ENCODE data around the gene UBQLN2.
"Not testable (repeated sequence)": the region's sequence is repeated elsewhere in the genome, so short reads cannot be mapped to it uniquely, and the experiment has no call there.

The UBQLN2 gene

GRCh38 chrX:56563231-56564161 is at the start of gene UBQLN2:
UBQLN2 (plus strand) TSS chrX:56563627; CDS start chrX:56563874, 247 bp downstream.
- DNase-seq, result peak; percentile 90

DNA sequence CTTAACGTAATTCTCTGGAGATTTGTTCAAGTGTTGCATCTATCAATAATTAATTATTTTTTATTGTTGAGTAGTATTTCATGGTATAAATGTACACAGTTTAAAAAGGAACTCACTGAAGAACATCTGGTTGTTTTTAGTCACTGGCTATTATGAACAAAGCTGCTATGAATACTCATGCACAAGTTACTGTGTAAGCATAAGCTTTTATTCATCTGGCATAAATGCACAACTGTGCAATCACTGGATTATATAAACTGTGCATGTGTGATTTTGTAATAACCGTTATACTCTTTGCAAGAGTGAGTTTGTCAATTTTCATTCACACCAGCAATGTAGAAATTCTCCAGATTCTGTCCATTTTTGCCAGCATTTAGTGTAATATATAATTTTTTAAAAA is 43.8 kb upstream of the UBQLN2 start:
- DNase-seq, result no peak

GRCh38 chrX:56529482-56530007 is 33.9 kb upstream of the UBQLN2 start:
- DNase-seq, result not testable (repeated sequence)

DNA sequence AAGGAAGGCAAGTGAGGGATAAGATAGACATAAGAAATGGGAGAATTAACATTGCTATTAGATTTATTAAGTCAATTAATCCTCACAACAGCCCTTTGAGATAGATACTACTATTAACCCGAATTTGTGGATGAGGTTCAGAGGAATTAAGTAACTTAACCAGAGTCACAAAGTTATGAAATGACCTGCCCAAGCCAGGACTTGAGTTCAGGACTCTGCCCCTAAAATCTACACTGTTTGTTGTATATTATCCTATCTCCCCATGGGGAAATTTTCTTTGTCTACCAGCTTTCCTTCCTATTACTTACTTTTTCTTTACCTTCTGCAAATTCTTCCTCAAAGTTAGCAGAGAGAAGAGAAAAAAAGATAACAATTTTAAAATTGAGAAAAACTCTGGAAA is 33.4 kb upstream of the UBQLN2 start:
- no peak for DNase-seq

DNA sequence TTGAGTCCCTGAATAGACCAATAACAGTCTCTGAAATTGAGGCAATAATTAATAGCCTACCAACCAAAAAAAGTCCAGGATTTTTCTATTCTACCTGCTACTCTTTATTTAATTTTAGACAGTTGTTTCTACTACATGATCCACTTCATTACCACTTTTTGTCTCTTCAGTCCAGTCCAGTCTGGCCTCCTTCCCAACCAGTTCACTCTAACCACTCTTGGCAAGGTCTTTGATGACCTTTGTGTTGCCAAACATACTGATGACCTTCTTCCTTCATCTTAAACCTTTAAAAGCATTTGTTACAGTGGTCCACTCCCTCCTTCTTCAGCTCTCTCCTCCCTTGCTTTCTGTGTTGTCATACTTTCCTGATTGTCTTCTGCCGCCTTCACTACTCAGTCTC is 12.8 kb upstream of the UBQLN2 start:
- no peak for DNase-seq

GRCh38 chrX:56554870-56555269 is 8.6 kb upstream of the UBQLN2 start:
- DNase-seq, result no peak

DNA sequence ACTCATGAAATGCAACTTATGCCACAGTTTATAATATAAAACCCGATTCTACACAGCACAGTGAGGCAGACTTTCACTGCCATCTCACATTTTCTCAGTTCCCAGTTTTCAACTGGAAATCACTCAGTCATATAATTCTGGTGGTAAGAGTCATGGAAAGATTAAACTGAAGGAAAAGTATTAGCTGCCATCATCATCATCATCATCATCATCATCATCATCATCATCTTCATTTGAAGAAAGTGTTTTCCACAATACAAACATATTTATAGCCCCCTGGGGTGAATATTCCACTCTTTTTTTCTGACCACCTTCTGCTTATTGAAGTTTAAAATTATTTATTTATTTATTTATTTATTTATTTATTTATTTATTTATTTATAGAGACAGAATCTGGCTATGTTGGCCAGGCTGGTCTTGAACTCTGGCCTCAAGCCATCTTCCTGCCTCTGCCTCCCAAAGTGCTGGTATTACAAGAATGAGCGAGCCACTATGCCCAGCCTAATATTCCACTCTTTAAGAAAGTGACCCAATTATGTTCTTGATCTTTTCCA is 6.0 kb upstream of the UBQLN2 start:
- no peak for DNase-seq

GRCh38 chrX:56564164-56564885 is 898 bp downstream of the UBQLN2 start:
- DNase-seq, result peak; percentile 20

DNA sequence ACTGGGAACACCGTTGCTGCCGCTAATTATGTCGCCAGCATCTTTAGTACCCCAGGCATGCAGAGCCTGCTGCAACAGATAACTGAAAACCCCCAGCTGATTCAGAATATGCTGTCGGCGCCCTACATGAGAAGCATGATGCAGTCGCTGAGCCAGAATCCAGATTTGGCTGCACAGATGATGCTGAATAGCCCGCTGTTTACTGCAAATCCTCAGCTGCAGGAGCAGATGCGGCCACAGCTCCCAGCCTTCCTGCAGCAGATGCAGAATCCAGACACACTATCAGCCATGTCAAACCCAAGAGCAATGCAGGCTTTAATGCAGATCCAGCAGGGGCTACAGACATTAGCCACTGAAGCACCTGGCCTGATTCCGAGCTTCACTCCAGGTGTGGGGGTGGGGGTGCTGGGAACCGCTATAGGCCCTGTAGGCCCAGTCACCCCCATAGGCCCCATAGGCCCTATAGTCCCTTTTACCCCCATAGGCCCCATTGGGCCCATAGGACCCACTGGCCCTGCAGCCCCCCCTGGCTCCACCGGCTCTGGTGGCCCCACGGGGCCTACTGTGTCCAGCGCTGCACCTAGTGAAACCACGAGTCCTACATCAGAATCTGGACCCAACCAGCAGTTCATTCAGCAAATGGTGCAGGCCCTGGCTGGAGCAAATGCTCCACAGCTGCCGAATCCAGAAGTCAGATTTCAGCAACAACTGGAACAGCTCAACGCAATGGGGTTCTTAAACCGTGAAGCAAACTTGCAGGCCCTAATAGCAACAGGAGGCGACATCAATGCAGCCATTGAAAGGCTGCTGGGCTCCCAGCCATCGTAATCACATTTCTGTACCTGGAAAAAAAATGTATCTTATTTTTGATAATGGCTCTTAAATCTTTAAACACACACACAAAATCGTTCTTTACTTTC is 1.8 kb downstream of the UBQLN2 start:
- DNase-seq, result peak; percentile 25

- peak; percentile 38 for DNase-seq
Measured at GRCh38 chrX:56569378-56570057, 6.1 kb downstream of the UBQLN2 start.

- DNase-seq, result no peak
Measured at GRCh38 chrX:56572975-56573374, 9.5 kb downstream of the UBQLN2 start.

GRCh38 chrX:56574861-56575260 is 11.4 kb downstream of the UBQLN2 start:
- no peak for DNase-seq

GRCh38 chrX:56576721-56577120 is 13.3 kb downstream of the UBQLN2 start:
- DNase-seq, result no peak

DNA sequence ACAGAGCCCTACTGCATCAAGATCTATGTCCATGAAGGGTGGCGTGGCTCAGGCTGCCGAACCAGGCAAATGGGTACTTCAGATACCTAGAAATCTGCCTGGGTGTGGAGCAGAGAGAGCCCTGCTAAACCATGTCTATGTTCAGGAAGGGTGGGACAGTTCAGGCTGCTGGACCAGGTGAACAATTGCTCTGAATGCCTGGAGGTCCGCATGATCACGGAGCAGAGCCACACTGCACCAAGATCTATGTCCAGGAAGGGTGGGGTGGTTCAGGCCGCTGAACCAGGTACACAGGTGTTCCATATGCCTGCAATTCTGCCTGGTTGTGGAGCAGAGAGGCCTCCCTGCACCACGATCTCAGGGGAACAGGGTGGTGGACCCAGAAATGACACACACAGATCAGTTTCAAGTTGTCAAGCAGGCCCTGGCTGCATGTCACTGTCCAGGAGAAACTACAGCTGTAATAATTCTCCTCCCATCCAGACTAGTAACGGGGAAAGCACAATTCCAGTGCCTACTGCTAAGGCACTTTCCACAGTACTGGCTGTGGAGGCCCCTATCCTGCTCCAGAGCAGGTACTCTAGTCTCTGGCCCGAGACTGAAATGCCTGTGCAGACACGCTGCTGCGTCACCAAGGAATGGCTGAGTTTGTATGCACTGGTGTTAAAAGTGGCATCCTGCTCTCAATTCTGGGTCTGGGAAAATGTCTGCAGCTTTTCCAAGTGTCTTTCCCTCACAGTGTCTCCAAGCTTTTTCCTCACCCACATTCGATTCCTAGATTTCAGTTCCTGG is 25.2 kb downstream of the UBQLN2 start:
- no peak for DNase-seq

- not testable (repeated sequence) for DNase-seq
Measured at GRCh38 chrX:56591830-56592229, 28.4 kb downstream of the UBQLN2 start.

GRCh38 chrX:56600141-56600540 is 36.7 kb downstream of the UBQLN2 start:
- DNase-seq, result peak; percentile 28

DNA sequence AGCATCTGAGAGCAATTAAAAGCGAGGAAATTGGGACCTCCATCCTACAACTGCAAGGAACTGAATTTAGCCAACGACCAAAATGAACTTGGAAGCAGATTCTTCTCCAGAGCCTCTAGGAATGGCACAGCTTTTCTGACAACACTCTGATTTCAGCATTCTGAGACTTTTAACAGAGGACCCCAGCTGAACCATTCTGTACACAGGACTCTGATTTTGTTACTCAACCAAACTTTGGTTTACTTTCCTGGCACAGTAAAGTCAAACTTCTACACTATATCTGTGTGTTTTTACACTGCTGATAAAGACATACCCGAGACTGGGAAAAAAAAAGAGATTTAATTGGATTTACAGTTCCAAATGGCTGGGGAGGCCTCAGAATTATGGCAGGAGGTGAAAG is 37.6 kb downstream of the UBQLN2 start:
- DNase-seq, result no peak

- no peak for DNase-seq
Measured at GRCh38 chrX:56615282-56615681, 51.9 kb downstream of the UBQLN2 start.

Data from hematopoietic multipotent progenitor cell treated with erythropoietin and hydrocortisone succinate and interleukin-3 and kit ligand, for 4 days (in vitro differentiated cells).